ENCODE results near the gene ARID3C.

The ARID3C gene

DNA sequence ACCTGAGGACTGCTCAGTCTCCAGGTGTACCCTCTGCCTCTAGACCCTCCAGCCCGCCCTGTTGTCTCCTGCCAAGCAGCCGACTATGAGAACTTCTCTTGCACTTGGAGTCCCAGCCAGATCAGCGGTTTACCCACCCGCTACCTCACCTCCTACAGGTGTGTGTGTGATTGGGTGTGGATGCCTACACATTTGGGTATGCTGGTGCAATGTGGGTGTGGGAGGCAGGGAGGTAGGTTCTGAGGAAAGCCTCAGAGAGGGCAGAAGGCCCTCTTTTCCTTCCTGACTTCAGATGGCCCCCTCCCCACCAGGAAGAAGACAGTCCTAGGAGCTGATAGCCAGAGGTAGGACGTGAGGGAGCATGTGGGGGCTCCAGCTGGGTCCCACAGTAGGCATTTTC, 28.1 kb upstream of the ARID3C start:
- CTCF ChIA-PET: no interaction called here
- POLR2A ChIA-PET: interaction anchor here (0.7 to 2.0 kb wide), 3 partner anchors 10 to 78 kb away, joined by 4 to 7 read pairs (median 6); partner anchors contain the start of genes GALT and SIGMAR1
- Histone ChIP-seq H3K4me3 (ENCODE audit: low read depth, low read length) (no peak overlapping the region), H3K36me3 (ENCODE audit: control insufficient read depth in 2 of 2, insufficient read depth in 1 of 2, low read length in 2 of 2) (peaks cover 0 to 13% of the 10 kb centered on the region in 2 experiments; a peak in 1 of 3 replicates), H3K27ac (ENCODE audit: extremely low read depth, low read depth, low read length) (no peak overlapping the region), H3K4me1 (ENCODE audit: control insufficient read depth, insufficient read depth, low read length) (peaks cover 6% of the 10 kb centered on the region), H3K9me3 (ENCODE audit: control insufficient read depth, insufficient read depth, low read depth, low read length) (no peaks in the 10 kb centered on the region)
- peak; percentile 49 for TF ChIP-seq ZFHX2 (tag by site-specific recombination; conservative IDR thresholded peaks at IDR 0.05)
- TF ChIP-seq PRDM2 (tag by site-specific recombination; IDR thresholded peaks at IDR 0.05; ENCODE audit: borderline replicate concordance): no peak
- TF ChIP-seq, protein P1, sequence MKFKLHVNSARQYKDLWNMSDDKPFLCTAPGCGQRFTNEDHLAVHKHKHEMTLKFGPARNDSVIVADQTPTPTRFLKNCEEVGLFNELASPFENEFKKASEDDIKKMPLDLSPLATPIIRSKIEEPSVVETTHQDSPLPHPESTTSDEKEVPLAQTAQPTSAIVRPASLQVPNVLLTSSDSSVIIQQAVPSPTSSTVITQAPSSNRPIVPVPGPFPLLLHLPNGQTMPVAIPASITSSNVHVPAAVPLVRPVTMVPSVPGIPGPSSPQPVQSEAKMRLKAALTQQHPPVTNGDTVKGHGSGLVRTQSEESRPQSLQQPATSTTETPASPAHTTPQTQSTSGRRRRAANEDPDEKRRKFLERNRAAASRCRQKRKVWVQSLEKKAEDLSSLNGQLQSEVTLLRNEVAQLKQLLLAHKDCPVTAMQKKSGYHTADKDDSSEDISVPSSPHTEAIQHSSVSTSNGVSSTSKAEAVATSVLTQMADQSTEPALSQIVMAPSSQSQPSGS (tag by site-specific recombination; IDR thresholded peaks at IDR 0.05; ENCODE audit: low read depth): no peak
- TF ChIP-seq EGR2 (tag by site-specific recombination; IDR thresholded peaks at IDR 0.05; ENCODE audit: low read depth): peak; percentile 68
- TF ChIP-seq ZNF544 (tag by site-specific recombination; IDR thresholded peaks at IDR 0.05): no peak
- TF ChIP-seq, protein P2, sequence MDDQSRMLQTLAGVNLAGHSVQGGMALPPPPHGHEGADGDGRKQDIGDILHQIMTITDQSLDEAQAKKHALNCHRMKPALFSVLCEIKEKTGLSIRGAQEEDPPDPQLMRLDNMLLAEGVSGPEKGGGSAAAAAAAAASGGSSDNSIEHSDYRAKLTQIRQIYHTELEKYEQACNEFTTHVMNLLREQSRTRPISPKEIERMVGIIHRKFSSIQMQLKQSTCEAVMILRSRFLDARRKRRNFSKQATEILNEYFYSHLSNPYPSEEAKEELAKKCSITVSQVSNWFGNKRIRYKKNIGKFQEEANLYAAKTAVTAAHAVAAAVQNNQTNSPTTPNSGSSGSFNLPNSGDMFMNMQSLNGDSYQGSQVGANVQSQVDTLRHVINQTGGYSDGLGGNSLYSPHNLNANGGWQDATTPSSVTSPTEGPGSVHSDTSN (CRISPR knock-in tag; IDR thresholded peaks at IDR 0.05): no peak

GRCh38 chr9:34655394-34655793, 26.5 kb upstream of the ARID3C start:
- TF ChIP-seq ZNF341 (tag by site-specific recombination; IDR thresholded peaks at IDR 0.05; ENCODE audit: low read depth): peak; percentile 56
- no peak for TF ChIP-seq ZSCAN16 (tag by site-specific recombination; IDR thresholded peaks at IDR 0.05)
- TF ChIP-seq ZNF792 (tag by site-specific recombination; IDR thresholded peaks at IDR 0.05): no peak
- H3K4me1 ChIP-seq (ENCODE audit: control insufficient read depth, insufficient read depth, low read length): peaks cover 6% of the 10 kb centered on the region
- H3K4me3 ChIP-seq (ENCODE audit: low read depth, low read length): no peak overlapping the region
- peaks cover 0 to 15% of the 10 kb centered on the region in 2 experiments; a peak in 1 of 3 replicates for H3K36me3 ChIP-seq (ENCODE audit: control insufficient read depth in 2 of 2, insufficient read depth in 1 of 2, low read length in 2 of 2)
- CTCF ChIA-PET: no interaction called here
- POLR2A ChIA-PET: interaction anchor here (1.6 to 1.9 kb wide), 2 partner anchors 9 to 18 kb away, joined by 4 to 6 read pairs; partner anchors contain the start of genes GALT and SIGMAR1
- H3K9me3 ChIP-seq (ENCODE audit: control insufficient read depth, insufficient read depth, low read depth, low read length): no peaks in the 10 kb centered on the region
- H3K27ac ChIP-seq (ENCODE audit: extremely low read depth, low read depth, low read length): no peak overlapping the region

- TF ChIP-seq MEIS1 (CRISPR knock-in tag; IDR thresholded peaks at IDR 0.05; ENCODE audit: borderline replicate concordance) (no peak), EGR2 (tag by site-specific recombination; IDR thresholded peaks at IDR 0.05; ENCODE audit: low read depth) (peak; percentile 40; the same call in 1 of the 2 replicates), AEBP2 (tag by site-specific recombination; IDR thresholded peaks at IDR 0.05; ENCODE audit: borderline replicate concordance) (no peak), ZFHX2 (tag by site-specific recombination; conservative IDR thresholded peaks at IDR 0.05) (peak; percentile 73), ZBTB20 (tag by site-specific recombination; IDR thresholded peaks at IDR 0.05) (peak; percentile 41)
- TF ChIP-seq, protein P3, sequence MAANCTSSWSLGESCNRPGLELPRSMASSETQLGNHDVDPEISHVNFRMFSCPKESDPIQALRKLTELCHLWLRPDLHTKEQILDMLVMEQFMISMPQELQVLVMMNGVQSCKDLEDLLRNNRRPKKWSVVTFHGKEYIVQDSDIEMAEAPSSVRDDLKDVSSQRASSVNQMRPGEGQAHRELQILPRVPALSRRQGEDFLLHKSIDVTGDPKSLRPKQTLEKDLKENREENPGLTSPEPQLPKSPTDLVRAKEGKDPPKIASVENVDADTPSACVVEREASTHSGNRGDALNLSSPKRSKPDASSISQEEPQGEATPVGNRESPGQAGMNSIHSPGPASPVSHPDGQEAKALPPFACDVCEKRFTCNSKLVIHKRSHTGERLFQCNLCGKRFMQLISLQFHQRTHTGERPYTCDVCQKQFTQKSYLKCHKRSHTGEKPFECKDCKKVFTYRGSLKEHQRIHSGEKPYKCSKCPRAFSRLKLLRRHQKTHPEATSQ (tag by site-specific recombination; IDR thresholded peaks at IDR 0.05): no peak
- TF ChIP-seq, protein P4, sequence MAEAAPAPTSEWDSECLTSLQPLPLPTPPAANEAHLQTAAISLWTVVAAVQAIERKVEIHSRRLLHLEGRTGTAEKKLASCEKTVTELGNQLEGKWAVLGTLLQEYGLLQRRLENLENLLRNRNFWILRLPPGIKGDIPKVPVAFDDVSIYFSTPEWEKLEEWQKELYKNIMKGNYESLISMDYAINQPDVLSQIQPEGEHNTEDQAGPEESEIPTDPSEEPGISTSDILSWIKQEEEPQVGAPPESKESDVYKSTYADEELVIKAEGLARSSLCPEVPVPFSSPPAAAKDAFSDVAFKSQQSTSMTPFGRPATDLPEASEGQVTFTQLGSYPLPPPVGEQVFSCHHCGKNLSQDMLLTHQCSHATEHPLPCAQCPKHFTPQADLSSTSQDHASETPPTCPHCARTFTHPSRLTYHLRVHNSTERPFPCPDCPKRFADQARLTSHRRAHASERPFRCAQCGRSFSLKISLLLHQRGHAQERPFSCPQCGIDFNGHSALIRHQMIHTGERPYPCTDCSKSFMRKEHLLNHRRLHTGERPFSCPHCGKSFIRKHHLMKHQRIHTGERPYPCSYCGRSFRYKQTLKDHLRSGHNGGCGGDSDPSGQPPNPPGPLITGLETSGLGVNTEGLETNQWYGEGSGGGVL (tag by site-specific recombination; IDR thresholded peaks at IDR 0.05): peak; percentile 53; the same call in 1 of the 2 replicates
- Histone ChIP-seq H3K9me3 (ENCODE audit: control insufficient read depth, insufficient read depth, low read depth, low read length) (no peaks in the 10 kb centered on the region), H3K27ac (ENCODE audit: extremely low read depth, low read depth, low read length) (no peak overlapping the region), H3K36me3 (ENCODE audit: control insufficient read depth in 2 of 2, insufficient read depth in 1 of 2, low read length in 2 of 2) (peaks cover 0 to 17% of the 10 kb centered on the region in 2 experiments; a peak in 2 of 3 replicates), H3K4me1 (ENCODE audit: control insufficient read depth, insufficient read depth, low read length) (peaks cover 6% of the 10 kb centered on the region), H3K4me3 (ENCODE audit: low read depth, low read length) (no peak overlapping the region)
- ChIA-PET POLR2A (interaction anchor here (0.6 to 1.9 kb wide), 2 partner anchors 9 to 139 kb away, joined by 3 to 4 read pairs; partner anchors contain the start of gene GALT), CTCF (interaction anchor here (1.1 to 13.3 kb wide), 2 partner anchors 9 to 19 kb away, joined by 4 to 125 read pairs; partner anchors contain the start of gene SIGMAR1)
Measured at GRCh38 chr9:34654323-34655051, 25.6 kb upstream of the ARID3C start.
